GM23338 (cell line): ENCODE results near the gene HTT. TPM values are rescaled to one million over a fixed set of nuclear protein-coding genes. Genes with fewer than 3 reads are reported as not detected.

Experiments
- ATAC-seq: fragments of 200-7000 bp; cut with Tn5 transposase; 3 replicates; pipeline ENCODE4 v1.9.1; 2020
- DNase-seq: peaks from one replicate; pipeline ENCODE4 v3.0.0-alpha.2; 2015; ENCODE audit warnings: low spot score
- H2AFZ ChIP-seq: fragments of 200-600 bp; sonication (generic); 2 replicates; pipeline ENCODE4 v1.8.0; 2016; ENCODE audit warnings: antibody characterized with exemption, mild to moderate bottlenecking, moderate library complexity
- H3F3A ChIP-seq: fragments of 200-600 bp; sonication (generic); replicated peaks from 2 replicates; pipeline ENCODE4 v1.8.0; 2017; ENCODE audit warnings: antibody characterized with exemption, mixed run types, low read depth
- H3K27ac ChIP-seq: fragments of 200-600 bp; sonication (generic); 2 replicates; pipeline ENCODE4 v1.6.1; 2016; ENCODE audit warnings: low read depth
- H3K27me3 ChIP-seq: fragments of 200-600 bp; sonication (generic); 2 replicates; pipeline ENCODE4 v1.8.0; 2016; ENCODE audit warnings: mild to moderate bottlenecking, mixed run types, moderate library complexity; ENCODE audit not compliant: insufficient read depth
- H3K36me3 ChIP-seq: fragments of 200-600 bp; sonication (generic); 2 replicates; pipeline ENCODE4 v1.8.0; 2016; ENCODE audit warnings: mild to moderate bottlenecking; ENCODE audit not compliant: insufficient read depth
- H3K4me1 ChIP-seq: fragments of 200-600 bp; sonication (generic); 2 replicates; pipeline ENCODE4 v1.8.0; 2016; ENCODE audit warnings: mild to moderate bottlenecking, moderate library complexity; ENCODE audit not compliant: insufficient read depth
- H3K4me2 ChIP-seq: fragments of 200-600 bp; sonication (generic); 2 replicates; pipeline ENCODE4 v1.7.1; 2017; ENCODE audit warnings: mixed run types
- H3K4me3 ChIP-seq: fragments of 200-600 bp; sonication (generic); 2 replicates; pipeline ENCODE4 v1.6.1; 2016; ENCODE audit warnings: mixed run types
- H3K79me2 ChIP-seq: fragments of 200-600 bp; sonication (generic); replicated peaks from 2 replicates; pipeline ENCODE4 v1.8.0; 2017; ENCODE audit warnings: mild to moderate bottlenecking; ENCODE audit not compliant: insufficient read depth
- H3K9me2 ChIP-seq: fragments of 200-600 bp; sonication (generic); 2 replicates; pipeline ENCODE4 v1.8.0; 2017; ENCODE audit not compliant: insufficient read depth
- H4K20me1 ChIP-seq: fragments of 200-600 bp; sonication (generic); replicated peaks from 2 replicates; pipeline ENCODE4 v1.8.0; 2017; ENCODE audit warnings: mild to moderate bottlenecking; ENCODE audit not compliant: insufficient read depth
- H3K27ac Mint-ChIP-seq: 2 replicates; pipeline ENCODE4 v1.8.0; 2020; ENCODE audit warnings: inconsistent platforms, mild to moderate bottlenecking, moderate library complexity, mixed read lengths
- H3K27me3 Mint-ChIP-seq: 3 replicates; pipeline ENCODE4 v1.8.0; 2022; ENCODE audit warnings: low read depth, mild to moderate bottlenecking, moderate library complexity, mixed read lengths, inconsistent platforms; ENCODE audit not compliant: insufficient read depth, poor library complexity
- H3K36me3 Mint-ChIP-seq: 3 replicates; pipeline ENCODE4 v1.8.0; 2021; ENCODE audit warnings: low read depth, mild to moderate bottlenecking, inconsistent platforms, moderate library complexity, mixed read lengths
- H3K4me1 Mint-ChIP-seq: 3 replicates; pipeline ENCODE4 v1.8.0; 2020; ENCODE audit warnings: mild to moderate bottlenecking, inconsistent platforms, mixed read lengths
- H3K4me3 Mint-ChIP-seq: 3 replicates; pipeline ENCODE4 v1.8.0; 2021; ENCODE audit warnings: moderate library complexity, mild to moderate bottlenecking, inconsistent platforms, mixed read lengths
- H3K9me3 Mint-ChIP-seq: 3 replicates; pipeline ENCODE4 v1.8.0; 2020; ENCODE audit warnings: moderate library complexity, mild to moderate bottlenecking, inconsistent platforms, mixed read lengths
- CREB1 ChIP-seq: fragments of 250-450 bp; sonication (Bioruptor Pico); IDR thresholded peaks from 2 replicates; pipeline ENCODE4 v1.5.0; 2020; ENCODE audit warnings: low read depth, mild to moderate bottlenecking, moderate library complexity
- EZH2 ChIP-seq: fragments of 200-600 bp; sonication (generic); IDR thresholded peaks from one replicate; pipeline ENCODE4 v1.8.0; 2017; ENCODE audit warnings: antibody characterized with exemption, mild to moderate bottlenecking, low read depth; ENCODE audit not compliant: unreplicated experiment
- EZH2phosphoT487 ChIP-seq: fragments of 200-600 bp; sonication (generic); IDR thresholded peaks from one replicate; pipeline ENCODE4 v1.8.1; 2018; ENCODE audit warnings: antibody characterized with exemption; ENCODE audit not compliant: unreplicated experiment
- JUNB ChIP-seq: IDR thresholded peaks from one replicate; pipeline ENCODE4 v1.6.1; 2016; ENCODE audit warnings: antibody characterized with exemption; ENCODE audit not compliant: unreplicated experiment
- NANOG ChIP-seq: IDR thresholded peaks from 2 replicates; pipeline ENCODE4 v1.6.1; 2016; ENCODE audit warnings: antibody characterized with exemption, borderline replicate concordance
- POLR2AphosphoS5 ChIP-seq: IDR thresholded peaks from 2 replicates; pipeline ENCODE4 v1.6.1; 2016; ENCODE audit warnings: antibody characterized with exemption, low read depth
- STAT1 ChIP-seq: IDR thresholded peaks from one replicate; pipeline ENCODE4 v1.6.1; 2016; ENCODE audit warnings: antibody characterized with exemption; ENCODE audit not compliant: unreplicated experiment
- ZNF114 ChIP-seq: fragments of 250-450 bp; sonication (Bioruptor Pico); IDR thresholded peaks from 2 replicates; pipeline ENCODE4 v1.5.0; 2020; ENCODE audit warnings: mild to moderate bottlenecking, moderate library complexity
- ZNF331 ChIP-seq: fragments of 250-450 bp; sonication (Bioruptor Pico); IDR thresholded peaks from 2 replicates; pipeline ENCODE4 v1.5.0; 2020; ENCODE audit warnings: low read depth, mild to moderate bottlenecking, moderate library complexity
- polyA plus RNA-seq: library from polyadenylated mRNA; unstranded; fragments of >200 nt; fragmentation: Nextera tagmentation; extraction: Ambion mirVana; gene quantifications from 2 replicates; pipeline ENCODE4 v1.2.1, GENCODE V29; 2016
- total RNA-seq: library from RNA; depleted of rRNA; stranded (reverse); fragments of >200 nt; shearing (Covaris generic); gene quantifications from 2 replicates; pipeline ENCODE4 v1.2.3, GENCODE V29; 2014
- TF ChIP-seq, protein P1 (sequence below): IDR thresholded peaks from 2 replicates; pipeline ENCODE4 v1.6.1; 2016; ENCODE audit warnings: antibody characterized with exemption
- TF ChIP-seq, protein P2 (sequence below): IDR thresholded peaks from one replicate; pipeline ENCODE4 v1.6.1; 2018; ENCODE audit warnings: antibody characterized with exemption; ENCODE audit not compliant: unreplicated experiment
- TF ChIP-seq, protein P3 (sequence below): fragments of 250-450 bp; sonication (Bioruptor Pico); IDR thresholded peaks from 2 replicates; pipeline ENCODE4 v1.5.0; 2020; ENCODE audit warnings: mild to moderate bottlenecking, moderate library complexity

Gene HTT
- total and polyA plus RNA-seq, 2 experiments from 2014 or later: 26.6 to 67.7 TPM

DNA sequence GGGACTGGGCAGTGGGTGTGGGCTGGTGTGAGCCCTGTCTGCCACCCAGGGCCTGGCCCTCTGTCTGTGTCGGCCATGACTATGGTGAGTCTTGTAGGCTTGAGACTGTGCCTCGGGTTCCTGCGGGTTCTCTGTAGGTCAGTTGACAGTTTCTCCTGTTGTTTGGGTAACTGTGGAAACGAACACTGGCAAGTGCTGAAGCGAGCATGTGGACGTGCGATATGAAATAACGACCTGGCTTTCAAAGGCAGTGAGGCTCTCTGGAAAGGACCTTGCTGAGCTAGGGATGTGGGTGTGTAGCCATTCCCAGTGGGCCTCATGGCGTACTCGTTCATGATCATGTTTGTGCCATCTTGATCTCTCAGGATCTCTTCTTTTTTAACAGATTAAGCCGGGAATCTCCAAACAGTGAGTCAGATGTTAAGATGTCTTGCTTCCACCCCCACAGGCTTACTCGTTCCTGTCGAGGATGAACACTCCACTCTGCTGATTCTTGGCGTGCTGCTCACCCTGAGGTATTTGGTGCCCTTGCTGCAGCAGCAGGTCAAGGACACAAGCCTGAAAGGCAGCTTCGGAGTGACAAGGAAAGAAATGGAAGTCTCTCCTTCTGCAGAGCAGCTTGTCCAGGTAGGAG lies 41.3 kb downstream of the HTT start:
- Histone ChIP-seq H4K20me1 (peaks cover 3% of the 10 kb centered on the region; the same call in 1 of the 2 replicates), H3K4me2 (no peak overlapping the region), H3K4me3 (no peak overlapping the region), H3K4me1 (no peaks in the 10 kb centered on the region), H3F3A (no peaks in the 10 kb centered on the region), H3K27me3 (no peaks in the 10 kb centered on the region), H2AFZ (no peak overlapping the region), H3K36me3 (peaks cover 50% of the 10 kb centered on the region), H3K27ac (no peak overlapping the region), H3K79me2 (peaks cover 29% of the 10 kb centered on the region), H3K9me2 (no peaks in the 10 kb centered on the region)
- DNase-seq (no peak), ATAC-seq (no peak)
- Mint-ChIP-seq H3K4me1 (peaks cover 5% of the 10 kb centered on the region; the same call in 2 of the 3 replicates), H3K27me3 (peaks cover 3% of the 10 kb centered on the region), H3K4me3 (no peak overlapping the region), H3K9me3 (peaks cover 5% of the 10 kb centered on the region; the same call in 1 of the 3 replicates), H3K27ac (no peak overlapping the region), H3K36me3 (peaks cover 95% of the 10 kb centered on the region)
- no peak for TF ChIP-seq EZH2
- TF ChIP-seq CREB1 (CRISPR knock-in tag): no peak
- TF ChIP-seq NANOG: no peak
- no peak for TF ChIP-seq STAT1
- TF ChIP-seq, protein P1, sequence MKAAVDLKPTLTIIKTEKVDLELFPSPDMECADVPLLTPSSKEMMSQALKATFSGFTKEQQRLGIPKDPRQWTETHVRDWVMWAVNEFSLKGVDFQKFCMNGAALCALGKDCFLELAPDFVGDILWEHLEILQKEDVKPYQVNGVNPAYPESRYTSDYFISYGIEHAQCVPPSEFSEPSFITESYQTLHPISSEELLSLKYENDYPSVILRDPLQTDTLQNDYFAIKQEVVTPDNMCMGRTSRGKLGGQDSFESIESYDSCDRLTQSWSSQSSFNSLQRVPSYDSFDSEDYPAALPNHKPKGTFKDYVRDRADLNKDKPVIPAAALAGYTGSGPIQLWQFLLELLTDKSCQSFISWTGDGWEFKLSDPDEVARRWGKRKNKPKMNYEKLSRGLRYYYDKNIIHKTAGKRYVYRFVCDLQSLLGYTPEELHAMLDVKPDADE: no peak
- no peak for TF ChIP-seq JUNB
- TF ChIP-seq, protein P2, sequence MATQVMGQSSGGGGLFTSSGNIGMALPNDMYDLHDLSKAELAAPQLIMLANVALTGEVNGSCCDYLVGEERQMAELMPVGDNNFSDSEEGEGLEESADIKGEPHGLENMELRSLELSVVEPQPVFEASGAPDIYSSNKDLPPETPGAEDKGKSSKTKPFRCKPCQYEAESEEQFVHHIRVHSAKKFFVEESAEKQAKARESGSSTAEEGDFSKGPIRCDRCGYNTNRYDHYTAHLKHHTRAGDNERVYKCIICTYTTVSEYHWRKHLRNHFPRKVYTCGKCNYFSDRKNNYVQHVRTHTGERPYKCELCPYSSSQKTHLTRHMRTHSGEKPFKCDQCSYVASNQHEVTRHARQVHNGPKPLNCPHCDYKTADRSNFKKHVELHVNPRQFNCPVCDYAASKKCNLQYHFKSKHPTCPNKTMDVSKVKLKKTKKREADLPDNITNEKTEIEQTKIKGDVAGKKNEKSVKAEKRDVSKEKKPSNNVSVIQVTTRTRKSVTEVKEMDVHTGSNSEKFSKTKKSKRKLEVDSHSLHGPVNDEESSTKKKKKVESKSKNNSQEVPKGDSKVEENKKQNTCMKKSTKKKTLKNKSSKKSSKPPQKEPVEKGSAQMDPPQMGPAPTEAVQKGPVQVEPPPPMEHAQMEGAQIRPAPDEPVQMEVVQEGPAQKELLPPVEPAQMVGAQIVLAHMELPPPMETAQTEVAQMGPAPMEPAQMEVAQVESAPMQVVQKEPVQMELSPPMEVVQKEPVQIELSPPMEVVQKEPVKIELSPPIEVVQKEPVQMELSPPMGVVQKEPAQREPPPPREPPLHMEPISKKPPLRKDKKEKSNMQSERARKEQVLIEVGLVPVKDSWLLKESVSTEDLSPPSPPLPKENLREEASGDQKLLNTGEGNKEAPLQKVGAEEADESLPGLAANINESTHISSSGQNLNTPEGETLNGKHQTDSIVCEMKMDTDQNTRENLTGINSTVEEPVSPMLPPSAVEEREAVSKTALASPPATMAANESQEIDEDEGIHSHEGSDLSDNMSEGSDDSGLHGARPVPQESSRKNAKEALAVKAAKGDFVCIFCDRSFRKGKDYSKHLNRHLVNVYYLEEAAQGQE: no peak
- TF ChIP-seq ZNF331 (CRISPR knock-in tag): no peak
- TF ChIP-seq, protein P3, sequence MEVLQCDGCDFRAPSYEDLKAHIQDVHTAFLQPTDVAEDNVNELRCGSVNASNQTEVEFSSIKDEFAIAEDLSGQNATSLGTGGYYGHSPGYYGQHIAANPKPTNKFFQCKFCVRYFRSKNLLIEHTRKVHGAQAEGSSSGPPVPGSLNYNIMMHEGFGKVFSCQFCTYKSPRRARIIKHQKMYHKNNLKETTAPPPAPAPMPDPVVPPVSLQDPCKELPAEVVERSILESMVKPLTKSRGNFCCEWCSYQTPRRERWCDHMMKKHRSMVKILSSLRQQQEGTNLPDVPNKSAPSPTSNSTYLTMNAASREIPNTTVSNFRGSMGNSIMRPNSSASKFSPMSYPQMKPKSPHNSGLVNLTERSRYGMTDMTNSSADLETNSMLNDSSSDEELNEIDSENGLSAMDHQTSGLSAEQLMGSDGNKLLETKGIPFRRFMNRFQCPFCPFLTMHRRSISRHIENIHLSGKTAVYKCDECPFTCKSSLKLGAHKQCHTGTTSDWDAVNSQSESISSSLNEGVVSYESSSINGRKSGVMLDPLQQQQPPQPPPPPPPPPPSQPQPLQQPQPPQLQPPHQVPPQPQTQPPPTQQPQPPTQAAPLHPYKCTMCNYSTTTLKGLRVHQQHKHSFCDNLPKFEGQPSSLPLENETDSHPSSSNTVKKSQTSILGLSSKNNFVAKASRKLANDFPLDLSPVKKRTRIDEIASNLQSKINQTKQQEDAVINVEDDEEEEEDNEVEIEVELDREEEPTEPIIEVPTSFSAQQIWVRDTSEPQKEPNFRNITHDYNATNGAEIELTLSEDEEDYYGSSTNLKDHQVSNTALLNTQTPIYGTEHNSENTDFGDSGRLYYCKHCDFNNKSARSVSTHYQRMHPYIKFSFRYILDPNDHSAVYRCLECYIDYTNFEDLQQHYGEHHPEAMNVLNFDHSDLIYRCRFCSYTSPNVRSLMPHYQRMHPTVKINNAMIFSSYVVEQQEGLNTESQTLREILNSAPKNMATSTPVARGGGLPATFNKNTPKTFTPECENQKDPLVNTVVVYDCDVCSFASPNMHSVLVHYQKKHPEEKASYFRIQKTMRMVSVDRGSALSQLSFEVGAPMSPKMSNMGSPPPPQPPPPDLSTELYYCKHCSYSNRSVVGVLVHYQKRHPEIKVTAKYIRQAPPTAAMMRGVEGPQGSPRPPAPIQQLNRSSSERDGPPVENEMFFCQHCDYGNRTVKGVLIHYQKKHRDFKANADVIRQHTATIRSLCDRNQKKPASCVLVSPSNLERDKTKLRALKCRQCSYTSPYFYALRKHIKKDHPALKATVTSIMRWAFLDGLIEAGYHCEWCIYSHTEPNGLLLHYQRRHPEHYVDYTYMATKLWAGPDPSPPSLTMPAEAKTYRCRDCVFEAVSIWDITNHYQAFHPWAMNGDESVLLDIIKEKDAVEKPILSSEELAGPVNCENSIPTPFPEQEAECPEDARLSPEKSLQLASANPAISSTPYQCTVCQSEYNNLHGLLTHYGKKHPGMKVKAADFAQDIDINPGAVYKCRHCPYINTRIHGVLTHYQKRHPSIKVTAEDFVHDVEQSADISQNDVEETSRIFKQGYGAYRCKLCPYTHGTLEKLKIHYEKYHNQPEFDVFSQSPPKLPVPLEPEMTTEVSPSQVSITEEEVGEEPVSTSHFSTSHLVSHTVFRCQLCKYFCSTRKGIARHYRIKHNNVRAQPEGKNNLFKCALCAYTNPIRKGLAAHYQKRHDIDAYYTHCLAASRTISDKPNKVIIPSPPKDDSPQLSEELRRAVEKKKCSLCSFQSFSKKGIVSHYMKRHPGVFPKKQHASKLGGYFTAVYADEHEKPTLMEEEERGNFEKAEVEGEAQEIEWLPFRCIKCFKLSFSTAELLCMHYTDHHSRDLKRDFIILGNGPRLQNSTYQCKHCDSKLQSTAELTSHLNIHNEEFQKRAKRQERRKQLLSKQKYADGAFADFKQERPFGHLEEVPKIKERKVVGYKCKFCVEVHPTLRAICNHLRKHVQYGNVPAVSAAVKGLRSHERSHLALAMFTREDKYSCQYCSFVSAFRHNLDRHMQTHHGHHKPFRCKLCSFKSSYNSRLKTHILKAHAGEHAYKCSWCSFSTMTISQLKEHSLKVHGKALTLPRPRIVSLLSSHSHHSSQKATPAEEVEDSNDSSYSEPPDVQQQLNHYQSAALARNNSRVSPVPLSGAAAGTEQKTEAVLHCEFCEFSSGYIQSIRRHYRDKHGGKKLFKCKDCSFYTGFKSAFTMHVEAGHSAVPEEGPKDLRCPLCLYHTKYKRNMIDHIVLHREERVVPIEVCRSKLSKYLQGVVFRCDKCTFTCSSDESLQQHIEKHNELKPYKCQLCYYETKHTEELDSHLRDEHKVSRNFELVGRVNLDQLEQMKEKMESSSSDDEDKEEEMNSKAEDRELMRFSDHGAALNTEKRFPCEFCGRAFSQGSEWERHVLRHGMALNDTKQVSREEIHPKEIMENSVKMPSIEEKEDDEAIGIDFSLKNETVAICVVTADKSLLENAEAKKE (CRISPR knock-in tag): no peak
- no peak for TF ChIP-seq ZNF114
- TF ChIP-seq POLR2AphosphoS5: no peak
- TF ChIP-seq EZH2phosphoT487: no peak
